Testis (tissue), 2 donors: Measurements from ENCODE around the gene KCP.

Experiments
- CTCF ChIP-seq, 3 experiments: fragments of 450-650 bp in 2 of 3; fragments of 200-600 bp in 1 of 3; sonication (generic) in 1 of 3; IDR thresholded peaks; one replicate each; pipeline ENCODE4 v1.5.1; 2016 to 2019; ENCODE audit warnings: antibody characterized with exemption in 3 of 3, mild to moderate bottlenecking in 2 of 3, moderate library complexity in 1 of 3
- POLR2A ChIP-seq: fragments of 450-650 bp; IDR thresholded peaks from one replicate; pipeline ENCODE4 v1.6.1; 2017; ENCODE audit warnings: antibody characterized with exemption, mild to moderate bottlenecking, moderate library complexity

- no peak for TF ChIP-seq CTCF (IDR thresholded peaks at IDR 0.05)
- no peak for TF ChIP-seq POLR2A
Observed at GRCh38 chr7:128928159-128928813, 17.8 kb upstream of the KCP start.
